GM15510 (cell line): ENCODE data around the gene ELOA2.

ENCODE experiments used
- POLR2A ChIP-seq: IDR thresholded peaks from 3 replicates; pipeline ENCODE4 v1.6.1; 2011; ENCODE audit warnings: borderline replicate concordance; ENCODE audit not compliant: insufficient read length; ENCODE audit errors: extremely low read depth

ELOA2 gene, protein sequence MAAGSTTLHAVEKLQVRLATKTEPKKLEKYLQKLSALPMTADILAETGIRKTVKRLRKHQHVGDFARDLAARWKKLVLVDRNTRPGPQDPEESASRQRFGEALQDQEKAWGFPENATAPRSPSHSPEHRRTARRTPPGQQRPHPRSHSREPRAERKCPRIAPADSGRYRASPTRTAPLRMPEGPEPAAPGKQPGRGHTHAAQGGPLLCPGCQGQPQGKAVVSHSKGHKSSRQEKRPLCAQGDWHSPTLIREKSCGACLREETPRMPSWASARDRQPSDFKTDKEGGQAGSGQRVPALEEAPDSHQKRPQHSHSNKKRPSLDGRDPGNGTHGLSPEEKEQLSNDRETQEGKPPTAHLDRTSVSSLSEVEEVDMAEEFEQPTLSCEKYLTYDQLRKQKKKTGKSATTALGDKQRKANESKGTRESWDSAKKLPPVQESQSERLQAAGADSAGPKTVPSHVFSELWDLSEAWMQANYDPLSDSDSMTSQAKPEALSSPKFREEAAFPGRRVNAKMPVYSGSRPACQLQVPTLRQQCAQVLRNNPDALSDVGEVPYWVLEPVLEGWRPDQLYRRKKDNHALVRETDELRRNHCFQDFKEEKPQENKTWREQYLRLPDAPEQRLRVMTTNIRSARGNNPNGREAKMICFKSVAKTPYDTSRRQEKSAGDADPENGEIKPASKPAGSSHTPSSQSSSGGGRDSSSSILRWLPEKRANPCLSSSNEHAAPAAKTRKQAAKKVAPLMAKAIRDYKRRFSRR

DNA sequence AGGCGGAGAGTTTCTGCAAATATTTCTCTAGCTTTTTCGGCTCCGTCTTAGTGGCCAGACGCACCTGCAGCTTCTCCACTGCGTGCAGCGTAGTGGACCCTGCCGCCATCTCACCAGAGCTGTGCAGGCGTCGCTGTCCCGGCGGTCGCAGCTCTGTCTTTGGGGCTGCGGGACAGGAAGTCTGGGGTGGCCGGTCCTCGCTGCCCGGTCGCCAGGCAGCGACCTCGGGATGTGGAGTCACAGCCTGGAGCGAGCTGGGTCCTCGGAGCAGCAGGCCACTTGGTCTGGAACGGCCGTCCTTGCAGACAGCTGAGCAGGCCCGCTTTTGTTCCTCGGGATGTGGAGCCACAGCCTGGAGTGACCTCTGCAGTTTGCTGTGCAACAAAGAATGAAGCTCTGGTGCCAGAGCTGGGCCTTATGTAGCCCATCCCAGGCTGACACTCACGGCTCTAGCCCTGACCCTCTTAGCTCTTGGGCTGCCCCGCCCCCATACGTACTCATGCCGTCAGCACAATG lies at the start of gene ELOA2:
TSS of gene ELOA2 (minus strand) at position 466 of the 516 bp plus-strand sequence. CDS start at position 109, 357 bp downstream.
- no peak for TF ChIP-seq POLR2A

DNA sequence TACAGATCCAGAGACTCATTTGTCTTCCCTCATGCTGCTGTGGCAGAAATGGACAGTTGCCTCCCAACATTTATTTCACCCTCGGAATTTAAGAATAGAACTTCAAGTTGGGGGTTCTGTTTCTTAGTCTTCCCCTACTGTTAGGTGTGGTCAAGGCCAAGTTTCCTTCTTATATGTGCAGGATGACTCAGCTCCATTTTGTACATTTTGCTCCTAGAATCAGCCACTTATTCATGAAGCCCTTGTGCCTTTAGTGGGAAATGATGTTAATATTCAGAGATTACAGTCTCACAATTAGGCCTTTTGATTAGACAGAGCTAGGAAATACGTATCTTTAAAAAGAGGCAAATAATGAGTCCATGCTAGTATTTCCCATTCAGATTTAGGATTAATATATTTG lies 46.2 kb upstream of the ELOA2 start:
- TF ChIP-seq POLR2A, result no peak

DNA sequence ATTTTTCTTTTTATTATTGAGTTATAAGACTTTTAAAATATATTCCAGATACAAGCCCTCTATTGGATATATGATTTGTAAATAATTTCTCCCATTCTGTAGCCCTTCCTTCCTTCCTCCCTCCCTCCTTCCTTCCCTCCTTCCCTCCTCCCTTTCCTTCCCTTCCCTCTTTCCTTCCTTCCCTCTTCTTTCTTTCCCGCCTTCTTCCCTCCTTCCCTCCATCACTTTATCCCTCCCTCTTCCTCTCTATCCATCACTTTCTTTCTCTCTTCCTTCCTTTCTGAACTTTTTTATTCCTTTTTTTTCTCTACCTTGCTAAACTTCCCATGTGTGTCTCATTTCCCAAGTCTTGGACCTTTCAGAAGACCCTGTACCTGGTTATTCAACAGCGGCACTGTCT lies 45.5 kb upstream of the ELOA2 start:
- no peak for TF ChIP-seq POLR2A

DNA sequence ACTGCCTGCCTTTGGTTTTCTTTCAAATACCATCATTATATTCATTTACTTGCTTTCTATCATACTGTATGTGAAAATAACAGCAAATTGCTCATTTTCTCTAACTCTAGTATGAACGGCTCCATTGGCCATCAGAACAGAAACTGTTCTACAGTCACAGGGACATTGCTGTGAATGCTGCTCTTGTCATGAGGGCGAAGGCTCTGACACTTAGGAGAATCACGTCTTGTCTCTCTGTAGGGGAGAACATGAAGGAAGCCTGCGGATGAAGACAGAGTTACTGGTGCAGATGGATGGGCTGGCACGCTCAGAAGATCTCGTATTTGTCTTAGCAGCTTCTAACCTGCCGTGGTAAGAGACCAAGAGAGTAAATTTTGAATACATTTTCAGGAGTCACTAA lies 41.7 kb upstream of the ELOA2 start:
- no peak for TF ChIP-seq POLR2A

DNA sequence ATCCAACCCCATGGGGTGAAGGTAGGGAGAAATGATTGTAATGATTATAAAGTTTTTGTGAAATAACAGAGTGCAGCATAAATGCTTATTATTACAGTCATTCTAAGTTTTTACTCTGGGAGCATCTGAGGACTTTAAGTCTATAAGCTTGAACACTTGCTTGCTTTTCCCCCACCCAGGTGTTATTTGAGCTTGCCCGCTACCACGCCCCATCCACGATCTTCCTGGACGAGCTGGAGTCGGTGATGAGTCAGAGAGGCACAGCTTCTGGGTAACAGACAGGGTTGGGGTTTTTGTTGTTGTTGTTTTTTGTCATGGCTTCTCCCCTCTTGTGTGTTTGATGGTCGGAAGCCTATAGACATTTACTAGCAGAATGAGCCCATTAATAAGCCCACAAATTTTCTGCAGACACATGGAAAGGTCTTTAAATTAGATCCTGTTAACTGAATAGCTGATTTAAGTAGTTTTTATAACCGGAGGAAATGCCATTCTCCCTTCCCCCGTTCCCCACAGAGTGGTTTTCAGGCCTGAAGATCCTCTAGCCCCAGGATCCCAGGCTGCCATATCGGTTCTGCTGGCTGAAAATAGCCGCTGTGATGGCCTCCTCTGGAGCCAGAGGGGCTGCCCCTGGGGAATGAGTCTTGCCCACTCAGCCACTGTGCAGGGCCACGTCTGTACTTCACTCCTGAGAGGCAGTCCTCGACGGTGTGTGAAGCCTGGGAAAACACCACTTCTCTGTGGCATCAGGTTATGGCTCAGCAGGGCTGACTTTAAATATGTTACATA lies 39.9 kb upstream of the ELOA2 start:
- no peak for TF ChIP-seq POLR2A

DNA sequence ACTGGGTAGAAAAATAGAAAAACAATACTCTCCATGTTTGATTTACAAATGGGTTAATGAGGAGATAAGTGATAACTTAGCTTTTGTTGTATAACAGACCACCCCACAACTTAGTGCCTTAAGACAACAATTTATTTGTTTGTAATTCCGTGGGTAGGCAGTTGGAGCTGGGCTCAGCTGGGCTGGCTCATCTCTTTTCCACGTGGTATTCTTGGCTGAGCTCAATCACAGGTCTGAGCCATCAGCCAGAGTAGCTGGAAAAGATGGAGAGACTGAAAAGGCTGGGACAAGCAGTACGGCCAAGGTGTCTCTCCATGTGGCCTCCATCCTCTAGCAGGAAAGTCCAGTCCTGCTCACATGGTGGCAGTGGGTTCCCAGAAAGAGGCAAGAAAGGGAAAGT lies 32.2 kb upstream of the ELOA2 start:
- TF ChIP-seq POLR2A, result no peak

DNA sequence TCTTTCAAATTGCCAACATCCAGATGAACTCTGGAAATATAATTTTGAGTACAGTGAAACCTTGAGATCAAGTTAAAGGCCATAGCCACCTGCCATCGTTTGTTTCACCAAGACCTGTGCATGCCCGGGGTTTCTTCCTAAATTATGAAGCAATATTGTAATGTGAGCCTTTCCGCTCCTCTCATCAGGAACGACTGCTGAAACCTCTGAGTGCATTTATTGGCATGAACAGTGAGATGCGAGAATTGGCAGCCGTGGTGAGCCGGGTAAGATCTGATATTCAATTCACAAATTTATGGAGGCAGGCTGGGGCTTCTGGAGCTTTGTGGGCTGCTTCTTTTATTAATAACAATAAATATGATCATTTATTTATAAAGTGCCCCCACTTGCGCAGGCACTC lies 27.7 kb upstream of the ELOA2 start:
- TF ChIP-seq POLR2A, result no peak

DNA sequence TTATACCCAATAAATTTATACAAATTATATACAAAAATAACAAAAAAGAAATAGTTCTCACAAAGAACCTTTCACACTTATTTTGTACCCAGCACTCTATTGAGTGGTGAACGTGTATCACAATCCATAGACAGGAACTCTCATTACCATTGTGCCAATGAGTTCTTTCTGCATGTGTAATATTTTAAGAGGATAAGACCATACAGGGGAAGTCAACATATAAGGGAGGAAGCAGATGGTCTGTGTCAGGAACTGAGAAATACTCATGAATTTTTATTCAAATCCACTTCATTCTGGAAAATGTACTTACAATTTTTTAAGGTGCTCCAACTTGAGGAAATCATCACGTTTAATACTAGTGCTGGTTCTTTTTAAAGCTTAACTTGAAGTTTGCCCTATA lies 27.1 kb upstream of the ELOA2 start:
- TF ChIP-seq POLR2A, result no peak

DNA sequence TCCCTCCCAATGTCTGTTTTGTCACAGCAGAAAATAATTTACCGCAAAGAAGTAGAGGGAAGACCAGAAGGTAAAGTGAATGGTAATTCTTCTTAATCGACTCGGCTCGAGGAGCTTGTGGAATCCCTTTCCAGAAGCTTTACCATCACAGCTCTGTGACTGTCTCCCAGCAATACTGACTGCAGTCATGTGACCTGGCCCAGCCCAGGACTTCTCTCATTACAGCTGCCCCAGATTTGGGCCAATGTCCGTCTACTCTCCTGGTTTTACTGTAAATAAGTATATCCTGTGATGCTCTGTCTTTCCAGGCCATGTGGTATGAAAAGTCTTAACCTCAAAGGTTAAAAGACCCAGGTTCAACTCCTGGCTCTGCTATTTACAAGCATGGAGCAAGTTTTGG lies 18.9 kb upstream of the ELOA2 start:
- TF ChIP-seq POLR2A, result no peak

DNA sequence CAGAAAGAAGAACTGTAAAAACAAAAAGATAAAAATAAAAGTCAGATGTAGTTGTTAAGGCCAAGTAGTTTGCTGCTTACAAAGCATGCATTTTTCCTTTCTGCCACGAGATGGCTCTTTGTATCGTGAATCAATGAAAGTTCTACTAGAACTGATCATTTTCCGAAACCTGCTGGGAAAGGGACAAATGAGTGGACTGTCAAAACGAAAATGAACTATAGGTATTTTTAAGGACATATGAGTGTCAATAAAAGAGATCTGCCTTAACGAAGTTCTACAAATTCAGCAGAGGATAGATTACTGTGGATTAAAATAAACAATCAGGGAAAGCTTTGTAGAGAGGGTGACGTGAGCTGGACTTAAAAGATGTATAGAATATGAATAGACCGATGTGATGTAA lies 15.0 kb upstream of the ELOA2 start:
- no peak for TF ChIP-seq POLR2A

DNA sequence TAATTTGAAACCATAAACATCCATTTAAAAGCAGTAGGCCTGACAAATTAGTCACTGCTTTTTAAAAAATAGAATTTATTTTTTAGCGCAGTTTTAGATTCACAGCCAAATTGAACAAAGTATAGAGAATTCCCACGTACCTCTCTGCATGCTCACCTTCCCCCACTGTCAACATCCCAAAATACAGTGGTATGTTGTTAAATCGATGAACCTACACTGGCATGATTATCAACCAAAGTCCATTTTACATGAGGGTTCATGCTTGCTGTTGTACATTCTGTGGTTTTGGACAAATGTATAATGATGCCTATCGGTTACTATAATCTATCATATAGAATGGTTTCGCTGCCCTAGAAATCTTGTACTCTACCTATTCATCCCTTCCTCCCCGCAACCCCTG lies 5.6 kb upstream of the ELOA2 start:
- no peak for TF ChIP-seq POLR2A

DNA sequence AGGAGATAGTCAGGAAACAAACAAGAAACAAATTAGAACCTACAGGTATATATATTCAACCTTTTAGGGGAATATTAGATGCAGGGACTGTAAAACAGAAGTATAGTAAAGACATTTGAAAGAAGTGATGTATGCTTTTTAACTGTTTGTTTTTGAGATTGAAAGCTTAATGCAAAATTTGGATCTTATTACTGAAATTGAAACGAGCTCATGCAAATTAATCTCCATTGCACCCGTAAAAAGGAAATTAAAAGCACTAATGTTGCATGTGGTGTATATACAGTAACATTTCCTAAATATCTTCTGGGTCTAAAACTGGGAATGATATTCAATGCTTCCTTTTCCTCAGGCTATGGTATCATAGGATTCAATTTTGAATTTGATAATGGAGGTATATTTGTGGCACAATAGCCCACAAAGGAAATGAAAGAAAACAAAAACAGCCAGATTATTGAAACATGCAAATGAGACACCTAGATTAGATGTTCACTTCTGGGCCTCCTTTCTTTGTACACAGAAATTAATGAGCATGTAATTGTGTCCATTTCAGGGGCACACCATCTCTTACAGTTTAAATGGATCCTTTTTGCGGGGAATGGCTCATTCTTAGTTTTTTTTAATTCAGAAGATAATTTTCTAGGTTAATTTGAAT lies 1.6 kb upstream of the ELOA2 start:
- no peak for TF ChIP-seq POLR2A

DNA sequence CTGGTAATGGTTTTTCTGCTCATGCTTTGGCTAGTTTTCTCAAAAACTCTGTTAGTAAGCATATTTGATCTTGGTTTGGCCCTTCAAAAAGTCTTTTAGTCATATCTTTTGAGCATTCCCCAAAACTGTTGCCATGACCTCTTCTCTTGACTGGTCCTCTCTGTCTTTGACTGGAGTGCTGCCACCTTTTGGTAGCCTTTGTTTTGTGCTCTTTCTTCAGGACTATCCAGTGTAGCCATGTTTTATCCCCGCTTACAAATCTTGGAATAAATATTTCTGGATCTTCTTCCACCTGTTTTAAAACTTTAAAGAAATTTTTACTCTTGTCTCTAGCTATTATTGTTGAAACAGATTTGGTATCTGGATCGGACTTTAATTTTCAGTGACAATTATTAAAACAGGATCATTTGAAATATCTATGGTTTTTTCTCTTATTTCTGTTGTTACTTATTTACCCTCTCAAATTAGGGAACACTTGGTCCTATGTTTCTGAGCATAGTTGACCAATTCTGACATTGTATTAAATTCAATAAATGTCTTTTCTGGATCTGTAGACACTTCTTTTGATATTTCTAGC lies 965 bp upstream of the ELOA2 start:
- TF ChIP-seq POLR2A, result no peak

DNA sequence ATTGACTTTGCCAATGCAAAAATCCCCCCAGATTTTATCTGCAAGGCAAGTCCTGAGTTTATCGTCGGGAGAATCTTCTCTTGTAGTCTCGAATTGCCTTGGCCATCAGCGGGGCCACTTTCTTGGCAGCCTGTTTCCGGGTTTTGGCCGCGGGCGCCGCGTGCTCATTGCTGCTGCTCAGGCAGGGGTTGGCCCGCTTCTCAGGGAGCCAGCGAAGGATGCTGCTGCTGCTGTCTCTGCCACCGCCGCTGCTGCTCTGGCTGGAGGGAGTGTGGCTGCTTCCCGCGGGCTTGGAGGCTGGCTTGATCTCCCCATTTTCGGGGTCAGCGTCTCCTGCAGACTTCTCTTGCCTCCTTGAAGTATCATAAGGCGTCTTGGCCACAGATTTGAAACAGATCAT lies 2.5 kb downstream of the ELOA2 start:
- TF ChIP-seq POLR2A, result no peak
